Measurements from ENCODE around the gene FHIT.

GRCh38 chr3:61111825-61112224, 139.4 kb downstream of the FHIT start:
- no peak for TF ChIP-seq CTCF (IDR thresholded peaks at IDR 0.05)
- no peak for TF ChIP-seq POLR2A (IDR thresholded peaks at IDR 0.05)
- no peak for TF ChIP-seq EP300 (IDR thresholded peaks at IDR 0.05)

Data from ovary (tissue), 3 donors.